GM06990 (cell line): Measurements from ENCODE around the gene HMOX1.

Experiments
- DNase-seq: peaks from one replicate; pipeline ENCODE4 v3.0.0-alpha.2; 2011; ENCODE audit not compliant: insufficient read length; ENCODE audit errors: extremely low read depth
- H3K27me3 ChIP-seq: replicated peaks from 2 replicates; pipeline ENCODE4 v1.6.0; 2011; ENCODE audit warnings: low read length; ENCODE audit not compliant: control insufficient read depth, insufficient read depth
- H3K36me3 ChIP-seq: 2 replicates; pipeline ENCODE4 v1.5.1; 2011; ENCODE audit warnings: low read length; ENCODE audit not compliant: control insufficient read depth, insufficient read depth
- H3K4me3 ChIP-seq: replicated peaks from 2 replicates; pipeline ENCODE4 v1.5.1; 2011; ENCODE audit warnings: low read depth, mild to moderate bottlenecking, control low read depth, low read length
- CTCF ChIP-seq: IDR thresholded peaks from 2 replicates; pipeline ENCODE4 v1.5.1; 2011; ENCODE audit warnings: low read length, control low read depth, mild to moderate bottlenecking, inconsistent platforms; ENCODE audit not compliant: insufficient read depth, poor library complexity, severe bottlenecking

HMOX1 gene

DNA sequence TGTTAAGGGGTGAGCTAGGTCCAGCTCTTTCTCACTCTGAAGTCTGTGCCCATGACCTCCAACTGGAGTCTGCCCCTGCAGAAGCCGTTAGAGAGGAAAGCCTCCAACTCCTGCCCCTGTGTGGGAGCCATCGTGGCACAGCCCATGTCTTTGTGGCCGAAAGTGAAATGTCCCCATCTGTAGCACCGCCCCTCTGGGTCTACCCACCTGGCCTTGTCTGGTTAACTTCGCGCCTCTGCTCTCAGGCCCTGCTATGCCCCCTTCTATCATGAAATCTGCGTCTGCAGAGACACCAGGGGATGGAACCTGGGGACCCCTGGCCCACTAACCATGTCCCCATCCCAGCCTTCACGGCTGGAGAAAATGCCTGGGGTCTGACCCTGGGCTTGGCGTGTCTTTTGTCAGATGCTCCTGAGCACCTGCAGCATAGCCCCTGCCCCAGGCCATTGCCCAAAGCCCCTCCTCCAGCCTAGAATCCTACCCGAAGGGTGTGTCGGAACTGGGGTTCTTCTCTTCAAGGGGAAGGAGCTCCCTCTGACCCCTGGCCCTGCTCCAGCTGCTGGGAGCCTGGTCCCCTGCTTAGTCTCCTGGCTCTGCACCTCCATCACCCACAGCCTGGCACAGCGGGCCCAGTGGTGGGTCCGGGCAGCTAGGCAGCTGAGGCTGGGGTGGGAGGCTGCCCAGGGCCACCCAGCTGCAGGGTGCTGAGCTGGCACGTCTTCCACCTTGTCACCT lies 35.8 kb upstream of the HMOX1 start:
- peaks cover 9% of the 10 kb centered on the region for H3K36me3 ChIP-seq
- TF ChIP-seq CTCF: no peak
- no peaks in the 10 kb centered on the region for H3K27me3 ChIP-seq
- H3K4me3 ChIP-seq: no peak overlapping the region
- no peak for DNase-seq

- no peak for TF ChIP-seq CTCF
- H3K4me3 ChIP-seq: no peak overlapping the region
Measured at GRCh38 chr22:35345808-35346505, 34.9 kb upstream of the HMOX1 start.

DNA sequence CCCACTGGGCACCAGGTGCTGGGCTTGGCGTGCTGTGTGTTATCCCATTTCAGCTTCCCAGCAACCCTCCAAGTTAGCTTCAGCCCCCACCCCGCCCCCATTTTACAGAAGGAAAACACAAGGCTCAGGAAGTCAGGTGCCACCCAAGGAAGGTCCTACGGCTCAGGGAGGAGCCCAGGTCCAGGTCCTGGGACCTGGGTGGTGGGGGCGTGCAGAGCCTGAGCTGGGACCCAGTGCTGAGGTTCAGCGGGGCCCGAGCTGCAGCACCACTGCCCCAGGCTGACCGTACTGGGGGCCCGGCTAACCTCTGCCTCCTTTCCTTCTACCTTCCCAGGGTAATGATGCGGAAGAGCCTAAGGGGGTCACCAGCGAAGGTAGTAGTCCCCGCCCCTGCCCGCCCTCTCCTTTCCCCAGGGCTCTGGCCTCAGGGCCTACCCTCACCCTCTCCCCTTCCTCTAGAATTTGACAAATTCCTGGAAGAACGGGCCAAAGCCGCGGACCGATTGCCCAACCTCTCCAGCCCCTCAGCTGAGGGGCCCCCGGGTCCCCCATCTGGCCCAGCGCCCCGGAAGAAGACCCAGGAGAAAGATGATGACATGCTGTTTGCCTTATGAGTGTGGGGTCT lies 34.2 kb upstream of the HMOX1 start:
- no peak for TF ChIP-seq CTCF
- peaks cover 9% of the 10 kb centered on the region for H3K36me3 ChIP-seq
- H3K4me3 ChIP-seq: no peak overlapping the region
- H3K27me3 ChIP-seq: no peaks in the 10 kb centered on the region
- no peak for DNase-seq

More at GRCh38 chr22:35345808-35346505, 34.9 kb upstream of the HMOX1 start:
- Histone ChIP-seq H3K27me3 (no peaks in the 10 kb centered on the region), H3K36me3 (peaks cover 9% of the 10 kb centered on the region)
- no peak for DNase-seq

GRCh38 chr22:35347462-35347861 lies 33.4 kb upstream of the HMOX1 start:
- no peak for TF ChIP-seq CTCF
- Histone ChIP-seq H3K4me3 (no peak overlapping the region), H3K27me3 (no peaks in the 10 kb centered on the region), H3K36me3 (peaks cover 9% of the 10 kb centered on the region)
- DNase-seq: no peak

GRCh38 chr22:35348026-35348590 lies 32.8 kb upstream of the HMOX1 start:
- no peak for TF ChIP-seq CTCF
- H3K4me3 ChIP-seq: no peak overlapping the region
- no peaks in the 10 kb centered on the region for H3K27me3 ChIP-seq
- DNase-seq: no peak
- H3K36me3 ChIP-seq: peaks cover 6% of the 10 kb centered on the region
